H1 (cell line): ENCODE measurements around the gene ZBTB7B. TPM values are rescaled to one million over a fixed set of nuclear protein-coding genes. Genes with fewer than 3 reads are reported as not detected.

ENCODE experiments used
- CTCF ChIA-PET: fragments of 300-600 bp; sonication (Branson Sonifier 250); formaldehyde crosslinking; loops from one replicate; lab custom pipeline; 2021; ENCODE audit not compliant: partially characterized antibody; lab: Charles Lee
- POLR2A ChIA-PET: fragments of 300-600 bp; sonication (Branson Sonifier 250); formaldehyde crosslinking; loops from one replicate; lab custom pipeline; 2021; ENCODE audit warnings: inconsistent platforms; ENCODE audit not compliant: partially characterized antibody; lab: Charles Lee
- DNase-seq, 2 experiments: peaks; one replicate each; pipeline versions ENCODE4 v3.0.0 to v3.0.0-alpha.2; 2010 to 2022; ENCODE audit warnings: low spot score in 2 of 2, low read depth in 1 of 2, mixed read lengths in 1 of 2
- FAIRE-seq: peaks from 2 replicates; lab custom pipeline; 2011; peaks lifted over from hg19 to GRCh38; lab: Jason Lieb, UNC
- H2AFZ ChIP-seq: 2 replicates; pipeline ENCODE4 v1.8.1; 2012; ENCODE audit warnings: low read length, inconsistent platforms
- H2AK5ac ChIP-seq: 2 replicates; pipeline ENCODE4 v1.6.1; 2013; ENCODE audit warnings: low read depth, low read length
- H2BK120ac ChIP-seq: replicated peaks from 2 replicates; pipeline ENCODE3; 2013; ENCODE audit warnings: low read depth, low read length, inconsistent platforms
- H2BK12ac ChIP-seq: 2 replicates; pipeline ENCODE4 v1.6.1; 2013; ENCODE audit warnings: low read depth, low read length
- H2BK15ac ChIP-seq: 2 replicates; pipeline ENCODE4 v1.6.1; 2013; ENCODE audit warnings: low read length
- H2BK20ac ChIP-seq: 2 replicates; pipeline ENCODE4 v1.6.1; 2013; ENCODE audit warnings: low read length
- H2BK5ac ChIP-seq: 2 replicates; pipeline ENCODE4 v1.6.1; 2013; ENCODE audit warnings: low read depth, low read length
- H3K14ac ChIP-seq: 2 replicates; pipeline ENCODE4 v1.6.1; 2013; ENCODE audit warnings: inconsistent platforms; ENCODE audit not compliant: insufficient read length
- H3K18ac ChIP-seq: 2 replicates; pipeline ENCODE4 v1.6.1; 2013; ENCODE audit warnings: low read length; ENCODE audit errors: extremely low read depth
- H3K23ac ChIP-seq: 2 replicates; pipeline ENCODE4 v1.6.1; 2013; ENCODE audit warnings: inconsistent platforms; ENCODE audit not compliant: insufficient read length
- H3K23me2 ChIP-seq: 2 replicates; pipeline ENCODE4 v1.6.1; 2013; ENCODE audit warnings: low read depth, low read length
- H3K27ac ChIP-seq: 2 replicates; pipeline ENCODE4 v1.6.1; 2011; ENCODE audit warnings: low read depth, low read length, inconsistent platforms
- H3K27me3 ChIP-seq, 4 experiments: replicated peaks in 1 of 4; 1 replicate in 1 of 4; 2 replicates in 3 of 4; pipeline versions ENCODE4 v1.6.1 to v1.8.1; 2011 to 2013; ENCODE audit warnings: low read length in 3 of 4, mild to moderate bottlenecking in 3 of 4, inconsistent platforms in 2 of 4, mixed read lengths in 2 of 4, moderate library complexity in 1 of 4; ENCODE audit not compliant: control insufficient read depth in 3 of 4, insufficient read depth in 3 of 4; ENCODE audit errors: extremely low read depth in 1 of 4
- H3K36me3 ChIP-seq, 4 experiments: 2 replicates each; pipeline versions ENCODE4 v1.6.1 to v1.8.1; 2011 to 2013; ENCODE audit warnings: mild to moderate bottlenecking in 4 of 4, low read length in 3 of 4, moderate library complexity in 2 of 4, control low read depth in 1 of 4, inconsistent platforms in 1 of 4; ENCODE audit not compliant: insufficient read depth in 4 of 4, control insufficient read depth in 2 of 4
- H3K4ac ChIP-seq: replicated peaks from 2 replicates; pipeline ENCODE3; 2013; ENCODE audit warnings: low read length, low read depth, mixed read lengths, inconsistent platforms; ENCODE audit not compliant: insufficient read length
- H3K4me1 ChIP-seq, 4 experiments: replicated peaks in 1 of 4; 1 replicate in 1 of 4; 2 replicates in 3 of 4; pipeline versions ENCODE4 v1.6.1 to v1.8.1; 2011 to 2013; ENCODE audit warnings: low read length in 3 of 4, inconsistent platforms in 2 of 4, mixed read lengths in 1 of 4; ENCODE audit not compliant: insufficient read depth in 4 of 4, control insufficient read depth in 3 of 4
- H3K4me2 ChIP-seq, 2 experiments: 2 replicates each; pipeline versions ENCODE4 v1.6.1 to v1.8.1; 2011 to 2013; ENCODE audit warnings: low read depth in 2 of 2, low read length in 2 of 2, control low read depth in 1 of 2, inconsistent platforms in 1 of 2, mild to moderate bottlenecking in 1 of 2; ENCODE audit not compliant: insufficient read depth in 1 of 2
- H3K4me3 ChIP-seq, 4 experiments: fragments of 200-600, 300-600 bp in 1 of 4; sonication (generic), shearing (Covaris generic), sonication (Bioruptor Twin) in 1 of 4; 2 replicates each; pipeline versions ENCODE4 v1.5.1 to v1.8.1; 2011 to 2016; ENCODE audit warnings: low read length in 4 of 4, low read depth in 3 of 4, control low read depth in 2 of 4, inconsistent platforms in 2 of 4, mild to moderate bottlenecking in 2 of 4, mixed read lengths in 1 of 4, moderate library complexity in 1 of 4; ENCODE audit not compliant: insufficient read depth in 2 of 4; ENCODE audit errors: extremely low read depth in 1 of 4
- H3K56ac ChIP-seq: replicated peaks from 2 replicates; pipeline ENCODE3; 2013; ENCODE audit warnings: low read depth, mild to moderate bottlenecking, mixed read lengths, low read length, inconsistent platforms; ENCODE audit not compliant: insufficient read length
- H3K79me1 ChIP-seq: 2 replicates; pipeline ENCODE4 v1.6.1; 2013; ENCODE audit warnings: low read depth, low read length, control low read depth
- H3K79me2 ChIP-seq, 2 experiments: 2 replicates each; pipeline versions ENCODE4 v1.6.1 to v1.8.1; 2012 to 2013; ENCODE audit warnings: low read length in 2 of 2, mild to moderate bottlenecking in 2 of 2, inconsistent platforms in 1 of 2; ENCODE audit not compliant: insufficient read depth in 2 of 2, control insufficient read depth in 1 of 2
- H3K9ac ChIP-seq, 4 experiments: replicated peaks in 1 of 4; 1 replicate in 1 of 4; 2 replicates in 3 of 4; pipeline versions ENCODE4 v1.6.1 to v1.8.1; 2011 to 2013; ENCODE audit warnings: low read depth in 3 of 4, low read length in 3 of 4, control low read depth in 2 of 4, mild to moderate bottlenecking in 2 of 4, moderate library complexity in 2 of 4, inconsistent platforms in 1 of 4; ENCODE audit errors: extremely low read depth in 1 of 4
- H3K9me3 ChIP-seq, 2 experiments: 2 replicates each; pipeline versions ENCODE4 v1.6.1 to v1.8.1; 2012 to 2013; ENCODE audit warnings: mild to moderate bottlenecking in 2 of 2, moderate library complexity in 2 of 2, control low read depth in 1 of 2, inconsistent platforms in 1 of 2, low read depth in 1 of 2, low read length in 1 of 2, mixed read lengths in 1 of 2; ENCODE audit not compliant: insufficient read depth in 2 of 2
- H4K20me1 ChIP-seq, 2 experiments: replicated peaks in 1 of 2; 2 replicates each; pipeline versions ENCODE3 to v1.8.1; 2011 to 2013; ENCODE audit warnings: inconsistent platforms in 2 of 2, low read length in 2 of 2, mild to moderate bottlenecking in 1 of 2; ENCODE audit not compliant: insufficient read depth in 2 of 2, control insufficient read depth in 1 of 2
- H4K5ac ChIP-seq: 2 replicates; pipeline ENCODE4 v1.6.1; 2013; ENCODE audit warnings: low read length, low read depth, mixed read lengths, inconsistent platforms; ENCODE audit not compliant: insufficient read length
- H4K8ac ChIP-seq: 2 replicates; pipeline ENCODE4 v1.8.0; 2013; ENCODE audit warnings: mild to moderate bottlenecking, moderate library complexity, low read length, inconsistent platforms; ENCODE audit not compliant: insufficient read depth; ENCODE audit errors: extremely low read depth
- H4K91ac ChIP-seq: replicated peaks from 2 replicates; pipeline ENCODE3; 2013; ENCODE audit warnings: low read length, mixed read lengths, inconsistent platforms; ENCODE audit not compliant: insufficient read length
- CTCF ChIP-seq, 3 experiments: IDR thresholded peaks; 1 replicate in 2 of 3; 2 replicates in 1 of 3; pipeline versions ENCODE4 v1.5.1 to v1.6.1; 2011; ENCODE audit warnings: low read length in 3 of 3, mild to moderate bottlenecking in 3 of 3, inconsistent platforms in 2 of 3, low read depth in 1 of 3, moderate library complexity in 1 of 3; ENCODE audit not compliant: insufficient read depth in 1 of 3; ENCODE audit errors: control extremely low read depth in 1 of 3
- GABPA ChIP-seq: IDR thresholded peaks from 2 replicates; pipeline ENCODE4 v1.6.1; 2011; ENCODE audit warnings: mild to moderate bottlenecking, low read length, moderate library complexity, borderline replicate concordance; ENCODE audit not compliant: insufficient read depth
- JUN ChIP-seq: IDR thresholded peaks from 2 replicates; pipeline ENCODE4 v1.6.1; 2011; ENCODE audit warnings: low read depth, mild to moderate bottlenecking, improper control_type of control experiment, low read length
- KDM1A ChIP-seq: fragments of 200-600, 300-600 bp; sonication (generic); IDR thresholded peaks from 2 replicates; pipeline ENCODE4 v1.7.1; 2016; ENCODE audit warnings: mild to moderate bottlenecking, low read length, borderline replicate concordance
- KDM5A ChIP-seq: fragments of 200-600 bp; IDR thresholded peaks from 2 replicates; pipeline ENCODE4 v1.7.1; 2012; ENCODE audit warnings: mild to moderate bottlenecking, low read length, inconsistent platforms, mixed read lengths
- POLR2A ChIP-seq, 2 experiments: IDR thresholded peaks; 1 replicate in 1 of 2; 2 replicates in 1 of 2; pipeline ENCODE4 v1.6.1; 2011; ENCODE audit warnings: low read depth in 2 of 2, low read length in 2 of 2, mild to moderate bottlenecking in 2 of 2; ENCODE audit errors: control extremely low read depth in 1 of 2
- RBBP5 ChIP-seq: IDR thresholded peaks from 2 replicates; pipeline ENCODE4 v1.7.1; 2012; ENCODE audit warnings: low read depth, mild to moderate bottlenecking, inconsistent platforms, low read length, moderate library complexity, borderline replicate concordance
- SIN3A ChIP-seq, 2 experiments: IDR thresholded peaks in 1 of 2; conservative IDR thresholded peaks in 1 of 2; 2 replicates each; pipeline ENCODE4 v1.6.1; 2011 to 2012; ENCODE audit warnings: low read length in 2 of 2, improper control_type of control experiment in 1 of 2, low read depth in 1 of 2, mild to moderate bottlenecking in 1 of 2
- SIX5 ChIP-seq: IDR thresholded peaks from 2 replicates; pipeline ENCODE4 v1.6.1; 2011; ENCODE audit warnings: mild to moderate bottlenecking, low read depth, low read length
- SP4 ChIP-seq: IDR thresholded peaks from 2 replicates; pipeline ENCODE4 v1.6.1; 2012; ENCODE audit warnings: low read length, inconsistent platforms
- ZNF274 ChIP-seq: IDR thresholded peaks from 2 replicates; pipeline ENCODE4 v1.7.0; 2012; ENCODE audit warnings: low read length, borderline replicate concordance; ENCODE audit errors: extremely low read depth
- WGBS, 2 experiments: shearing (Covaris generic) in 1 of 2; methylation state at CpG; one replicate each; pipeline versions ENCODE4 v1.1.6 to v1.1.7; 2013 to 2015; ENCODE audit warnings: low lambda C conversion rate in 2 of 2, mixed read lengths in 2 of 2, inconsistent platforms in 1 of 2, low coverage in 1 of 2, missing lambda C conversion rate in 1 of 2; ENCODE audit not compliant: insufficient replicate concordance in 2 of 2, insufficient coverage in 1 of 2, insufficient read length in 1 of 2; ENCODE audit errors: extremely low coverage in 1 of 2, missing lambda C conversion rate in 1 of 2; 5-methylcytosine and 5-hydroxymethylcytosine counted together
- polyA plus RNA-seq, 7 experiments: library from polyadenylated mRNA; depleted of rRNA in 3 of 7; stranded (reverse) in 5 of 7; unstranded in 2 of 7; fragments of >200 nt in 5 of 7; fragments of 200-250 nt in 2 of 7; gene quantifications; 1 replicate in 5 of 7; 2 replicates in 1 of 7; 4 replicates in 1 of 7; pipeline versions ENCODE4 v1.2.1 to v1.2.3, GENCODE V29; 2011 to 2013; ENCODE audit warnings: missing spikeins in 2 of 7, mixed read lengths in 2 of 7
- total RNA-seq: library from RNA; stranded (reverse); fragmentation: NEBNext Ultra II Directional; extraction: Animal tissue kit (Norgen Biotek cat#: 25700); gene quantifications from 2 replicates; pipeline ENCODE4 v1.2.1, GENCODE V29; 2021

Gene ZBTB7B
- total and polyA plus RNA-seq, 2 of the 8 experiments (the other 6 are each of a cell fraction or from before 2014, with no cell fraction given), result 24.5 to 36.9 TPM

- H2BK20ac ChIP-seq, result no peak overlapping the region
- H3K18ac ChIP-seq, result peak overlapping the region; percentile 20
- H4K8ac ChIP-seq, result no peak overlapping the region
- H3K79me1 ChIP-seq, result peaks cover 14% of the 10 kb centered on the region; the same call in 1 of the 2 replicates
- H3K23me2 ChIP-seq, result peaks cover 29% of the 10 kb centered on the region
- H3K9me3 ChIP-seq, result no peaks in the 10 kb centered on the region
- peak overlapping the region; percentile 63 for H2BK120ac ChIP-seq
- DNase-seq (no peak), FAIRE-seq (no peak)
- H4K5ac ChIP-seq, result peak overlapping the region; percentile 35
- no peak overlapping the region for H3K14ac ChIP-seq
- H3K4me2 ChIP-seq, result peak overlapping the region; percentile 78 to 94
- peak overlapping the region; percentile 57; the same call in 1 of the 2 replicates for H2AK5ac ChIP-seq
- no peaks in the 10 kb centered on the region for H3K27me3 ChIP-seq
- peak overlapping the region; percentile 32 for H3K56ac ChIP-seq
- peaks cover 22 to 57% of the 10 kb centered on the region in 2 experiments for H3K79me2 ChIP-seq
- H2BK5ac ChIP-seq, result peak overlapping the region; percentile 99
- peak overlapping the region; percentile 43 to 98 (median 74) for H3K4me3 ChIP-seq
- peaks cover 3 to 22% (median 15%) of the 10 kb centered on the region in 4 experiments for H3K4me1 ChIP-seq
- ChIA-PET POLR2A (interaction anchor here (0.7 to 42.8 kb wide), 24 partner anchors 9 to 361 kb away, joined by 3 to 702 read pairs (median 4); partner anchors contain the start of genes DCST1, DCST2, FLAD1 and LENEP), CTCF (interaction anchor here (0.6 to 20.6 kb wide), 9 partner anchors 10 to 89 kb away, joined by 3 to 334 read pairs (median 3); partner anchors contain the start of genes ADAM15, LENEP and PBXIP1)
- no peak overlapping the region for H2AFZ ChIP-seq
- peaks cover 5 to 12% (median 9%) of the 10 kb centered on the region in 4 experiments; a peak in 6 of 8 replicates for H3K36me3 ChIP-seq
- H2BK12ac ChIP-seq, result peak overlapping the region; percentile 86; the same call in 1 of the 2 replicates
- peaks cover 9 to 12% of the 10 kb centered on the region in 2 experiments for H4K20me1 ChIP-seq
- H3K9ac ChIP-seq, result peak overlapping the region in 3 of 4 experiments; percentile 56 to 82 (median 61); a peak in 6 of 7 replicates
- peak overlapping the region; percentile 38 for H4K91ac ChIP-seq
- 4% methylated on average over 3 of the region's 3 CpGs; no CpG with 5 or more reads in 1 of the 2 experiments for WGBS, 2 experiments
- peak overlapping the region; percentile 19 for H3K4ac ChIP-seq
- no peak overlapping the region for H2BK15ac ChIP-seq
- H3K23ac ChIP-seq, result no peak overlapping the region
- peak overlapping the region; percentile 88 for H3K27ac ChIP-seq
- no peak for TF ChIP-seq KDM1A
- no peak for TF ChIP-seq SP4
- TF ChIP-seq SIN3A (conservative IDR thresholded peaks at IDR 0.05 in 1 of 2, IDR thresholded peaks at IDR 0.05 in 1 of 2; ENCODE audit: low read depth in 1 of 2, low read length in 2 of 2), result no peak
- no peak for TF ChIP-seq GABPA
- no peak for TF ChIP-seq SIX5
- no peak for TF ChIP-seq CTCF (IDR thresholded peaks at IDR 0.05; ENCODE audit: control extremely low read depth in 1 of 3, insufficient read depth in 1 of 3, low read depth in 1 of 3, low read length in 3 of 3)
- TF ChIP-seq KDM5A, result no peak
- no peak for TF ChIP-seq JUN
- TF ChIP-seq ZNF274, result no peak
- TF ChIP-seq RBBP5, result no peak
- TF ChIP-seq POLR2A (IDR thresholded peaks at IDR 0.05; ENCODE audit: control extremely low read depth in 1 of 2, low read depth in 2 of 2, low read length in 2 of 2), result no peak
Measured at GRCh38 chr1:154972213-154972516, 30.4 kb upstream of the ZBTB7B start.
